H9 (cell line): ENCODE measurements around the gene LFNG. TPM values are rescaled to one million over a fixed set of nuclear protein-coding genes. Genes with fewer than 3 reads are reported as not detected.

Experiments used
- DNase-seq: peaks from one replicate; pipeline ENCODE4 v3.0.0-alpha.2; 2017
- H2AFZ ChIP-seq: one replicate; pipeline ENCODE4 v1.6.1; 2013; ENCODE audit warnings: mild to moderate bottlenecking, low read length, control low read depth, moderate library complexity
- H2AK5ac ChIP-seq: 2 replicates; pipeline ENCODE4 v1.6.1; 2013; ENCODE audit warnings: low read length, control low read depth, mixed read lengths; ENCODE audit not compliant: insufficient read length
- H2BK120ac ChIP-seq: one replicate; pipeline ENCODE4 v1.6.1; 2013; ENCODE audit warnings: low read depth, mild to moderate bottlenecking, low read length, control low read depth, inconsistent platforms; ENCODE audit not compliant: poor library complexity, severe bottlenecking
- H2BK12ac ChIP-seq: 2 replicates; pipeline ENCODE4 v1.6.1; 2013; ENCODE audit warnings: low read length, control low read depth, mixed read lengths, low read depth; ENCODE audit not compliant: insufficient read length
- H2BK15ac ChIP-seq: 2 replicates; pipeline ENCODE4 v1.6.1; 2013; ENCODE audit warnings: low read depth, low read length, control low read depth
- H2BK20ac ChIP-seq: one replicate; pipeline ENCODE4 v1.6.1; 2013; ENCODE audit warnings: low read depth, mild to moderate bottlenecking, low read length, control low read depth, inconsistent platforms; ENCODE audit not compliant: poor library complexity, severe bottlenecking
- H2BK5ac ChIP-seq: 2 replicates; pipeline ENCODE4 v1.6.1; 2013; ENCODE audit warnings: low read length, control low read depth, mixed read lengths; ENCODE audit not compliant: insufficient read length
- H3K14ac ChIP-seq: 2 replicates; pipeline ENCODE4 v1.6.1; 2013; ENCODE audit warnings: low read length, control low read depth; ENCODE audit not compliant: insufficient read depth
- H3K18ac ChIP-seq: 2 replicates; pipeline ENCODE4 v1.6.1; 2013; ENCODE audit warnings: low read depth, mild to moderate bottlenecking, mixed read lengths, low read length, control low read depth; ENCODE audit not compliant: insufficient read length
- H3K23ac ChIP-seq: 2 replicates; pipeline ENCODE4 v1.6.1; 2013; ENCODE audit warnings: low read length, control low read depth, mixed read lengths, low read depth; ENCODE audit not compliant: insufficient read length
- H3K23me2 ChIP-seq: 2 replicates; pipeline ENCODE4 v1.6.1; 2013; ENCODE audit warnings: low read depth, mild to moderate bottlenecking, mixed read lengths, low read length, control low read depth; ENCODE audit not compliant: insufficient read length, poor library complexity, severe bottlenecking
- H3K27ac ChIP-seq: 2 replicates; pipeline ENCODE4 v1.5.1; 2013; ENCODE audit warnings: low read length, control low read depth, mixed read lengths, low read depth; ENCODE audit not compliant: insufficient read length
- H3K27me3 ChIP-seq: 2 replicates; pipeline ENCODE4 v1.6.1; 2013; ENCODE audit warnings: low read length, control low read depth, inconsistent platforms; ENCODE audit not compliant: insufficient read depth
- H3K4ac ChIP-seq: 2 replicates; pipeline ENCODE4 v1.6.1; 2013; ENCODE audit warnings: low read depth, mild to moderate bottlenecking, control low read depth, inconsistent platforms, low read length, moderate library complexity
- H3K4me1 ChIP-seq: 2 replicates; pipeline ENCODE4 v1.6.1; 2013; ENCODE audit warnings: low read length, control low read depth, inconsistent platforms; ENCODE audit not compliant: insufficient read depth
- H3K4me2 ChIP-seq: 2 replicates; pipeline ENCODE4 v1.6.1; 2013; ENCODE audit warnings: low read length, control low read depth, mixed read lengths; ENCODE audit not compliant: insufficient read length, insufficient read depth
- H3K56ac ChIP-seq: 2 replicates; pipeline ENCODE4 v1.6.1; 2013; ENCODE audit warnings: low read depth, mild to moderate bottlenecking, mixed read lengths, low read length, control low read depth; ENCODE audit not compliant: insufficient read length
- H3K79me1 ChIP-seq: 2 replicates; pipeline ENCODE4 v1.6.1; 2013; ENCODE audit warnings: low read depth, mild to moderate bottlenecking, moderate library complexity, low read length, control low read depth, inconsistent platforms; ENCODE audit not compliant: insufficient read depth, poor library complexity, severe bottlenecking
- H3K79me2 ChIP-seq: 2 replicates; pipeline ENCODE4 v1.6.1; 2013; ENCODE audit warnings: low read length, control low read depth, inconsistent platforms; ENCODE audit not compliant: insufficient read depth
- H3K9ac ChIP-seq: 2 replicates; pipeline ENCODE4 v1.6.1; 2013; ENCODE audit warnings: low read length, control low read depth, mixed read lengths; ENCODE audit not compliant: insufficient read length; ENCODE audit errors: extremely low read depth
- H3K9me3 ChIP-seq: one replicate; pipeline ENCODE4 v1.6.1; 2013; ENCODE audit warnings: low read depth, low read length, inconsistent platforms; ENCODE audit not compliant: control insufficient read depth
- H3T11ph ChIP-seq: one replicate; pipeline ENCODE4 v1.6.1; 2013; ENCODE audit warnings: mild to moderate bottlenecking, low read length, control low read depth, inconsistent platforms
- H4K20me1 ChIP-seq: one replicate; pipeline ENCODE4 v1.6.1; 2013; ENCODE audit not compliant: control insufficient read depth, insufficient read length, insufficient read depth
- H4K5ac ChIP-seq: 2 replicates; pipeline ENCODE4 v1.6.1; 2013; ENCODE audit warnings: low read depth, mild to moderate bottlenecking, mixed read lengths, low read length, control low read depth; ENCODE audit not compliant: insufficient read length
- H4K8ac ChIP-seq: replicated peaks from 2 replicates; pipeline ENCODE4 v1.6.1; 2013; ENCODE audit warnings: low read length, control low read depth, mixed read lengths, low read depth; ENCODE audit not compliant: insufficient read length
- H4K91ac ChIP-seq: 2 replicates; pipeline ENCODE4 v1.6.1; 2013; ENCODE audit warnings: low read depth, mild to moderate bottlenecking, moderate library complexity, mixed read lengths, low read length, control low read depth; ENCODE audit not compliant: insufficient read length
- H3K27ac Mint-ChIP-seq, 3 experiments: 2 replicates in 2 of 3; 3 replicates in 1 of 3; pipeline ENCODE4 v1.8.0; 2020 to 2021; ENCODE audit warnings: mixed read lengths in 3 of 3, mild to moderate bottlenecking in 1 of 3, moderate library complexity in 1 of 3
- H3K27me3 Mint-ChIP-seq: 2 replicates; pipeline ENCODE4 v1.8.0; 2021; ENCODE audit warnings: low read depth, mild to moderate bottlenecking, moderate library complexity, mixed read lengths
- H3K36me3 Mint-ChIP-seq, 3 experiments: 2 replicates in 2 of 3; 3 replicates in 1 of 3; pipeline ENCODE4 v1.8.0; 2020 to 2021; ENCODE audit warnings: low read depth in 3 of 3, mixed read lengths in 3 of 3; ENCODE audit not compliant: insufficient read depth in 1 of 3
- H3K4me1 Mint-ChIP-seq, 2 experiments: 2 replicates each; pipeline ENCODE4 v1.8.0; 2020; ENCODE audit warnings: mixed read lengths in 2 of 2
- H3K4me3 Mint-ChIP-seq, 2 experiments: 2 replicates in 1 of 2; 3 replicates in 1 of 2; pipeline ENCODE4 v1.8.0; 2020 to 2021; ENCODE audit warnings: mild to moderate bottlenecking in 2 of 2, mixed read lengths in 2 of 2, moderate library complexity in 1 of 2
- H3K9me3 Mint-ChIP-seq, 2 experiments: 2 replicates in 1 of 2; 3 replicates in 1 of 2; pipeline ENCODE4 v1.8.0; 2020; ENCODE audit warnings: mild to moderate bottlenecking in 2 of 2, mixed read lengths in 2 of 2, moderate library complexity in 1 of 2
- CTCF ChIP-seq: fragments of 200-600 bp; sonication (generic); conservative IDR thresholded peaks from 3 replicates; pipeline ENCODE4 v1.8.0; 2021; ENCODE audit warnings: antibody characterized with exemption, mild to moderate bottlenecking
- WGBS: extraction: QIAGEN DNeasy Blood & Tissue Kit; methylation state at CpG from one replicate; pipeline ENCODE4 v1.1.7; 2013; ENCODE audit warnings: missing lambda C conversion rate, low lambda C conversion rate, mixed read lengths; ENCODE audit not compliant: insufficient read length; ENCODE audit errors: extremely low coverage; 5-methylcytosine and 5-hydroxymethylcytosine counted together
- total RNA-seq: library from RNA; stranded (reverse); gene quantifications from 2 replicates; pipeline ENCODE4 v1.2.1, GENCODE V29; 2021

The LFNG gene
- total RNA-seq, 1 experiment from 2014 or later, result 52.9 TPM

GRCh38 chr7:2504128-2504888 lies 15.3 kb upstream of the LFNG start:
- Mint-ChIP-seq H3K9me3 (no peaks in the 10 kb centered on the region; a peak in 1 of 5 replicates), H3K36me3 (no peaks in the 10 kb centered on the region), H3K27ac (no peak overlapping the region; a peak in 1 of 7 replicates), H3K27me3 (no peaks in the 10 kb centered on the region; the same call in 1 of the 2 replicates), H3K4me3 (no peak overlapping the region), H3K4me1 (peaks cover 19 to 40% of the 10 kb centered on the region in 2 experiments)
- Histone ChIP-seq H3K79me1 (no peaks in the 10 kb centered on the region), H3T11ph (no peak overlapping the region), H3K56ac (no peak overlapping the region), H4K20me1 (no peaks in the 10 kb centered on the region), H2AFZ (no peak overlapping the region), H3K14ac (no peak overlapping the region), H2BK20ac (no peak overlapping the region), H3K27ac (no peak overlapping the region), H3K4me2 (no peak overlapping the region), H4K8ac (no peak overlapping the region), H3K23me2 (no peaks in the 10 kb centered on the region), H3K4ac (no peak overlapping the region), H2BK12ac (no peak overlapping the region), H3K18ac (no peak overlapping the region), H3K4me1 (no peaks in the 10 kb centered on the region; the same call in 1 of the 2 replicates), H3K79me2 (no peaks in the 10 kb centered on the region), H4K5ac (no peak overlapping the region), H3K27me3 (no peaks in the 10 kb centered on the region), H2AK5ac (no peak overlapping the region), H2BK120ac (no peak overlapping the region), H3K9me3 (no peaks in the 10 kb centered on the region), H3K9ac (no peak overlapping the region), H2BK5ac (no peak overlapping the region), H3K23ac (no peak overlapping the region), H4K91ac (no peak overlapping the region), H2BK15ac (no peak overlapping the region)
- DNase-seq, result no peak
- no peak for TF ChIP-seq CTCF
- WGBS, result no CpG with 5 or more reads among the region's 21 CpGs
